A673 (cell line): Measurements from ENCODE around the gene CDK3.

Experiments
- CTCF ChIP-seq: fragments of 300-800, 200-600 bp; sonication (generic); conservative IDR thresholded peaks from 2 replicates; pipeline ENCODE4 v1.5.1; 2017; ENCODE audit warnings: low read depth, mild to moderate bottlenecking, antibody characterized with exemption, low read length, moderate library complexity, mixed read lengths
- EZH2 ChIP-seq: fragments of 200-600 bp; sonication (generic); IDR thresholded peaks from 2 replicates; pipeline ENCODE4 v1.6.1; 2017; ENCODE audit warnings: borderline replicate concordance, low read depth, mild to moderate bottlenecking, mixed read lengths, antibody characterized with exemption, low read length; ENCODE audit not compliant: poor library complexity, severe bottlenecking

- TF ChIP-seq CTCF = no peak
- TF ChIP-seq EZH2 = no peak
These were observed 30.0 kb upstream of the CDK3 start for GRCh38 chr17:75970626-75971025.
